SK-N-SH treated with all-trans-retinoic acid at 6 μM for 48 hours (cell line): ENCODE measurements around the gene TMEM87B.

Source experiments
- ATAC-seq: fragments of 200-7000 bp; cut with Tn5 transposase; 3 replicates; pipeline ENCODE4 v1.9.1; 2020; ENCODE audit warnings: mild to moderate bottlenecking, moderate library complexity
- BACH2 ChIP-seq: fragments of 250-450 bp; sonication (Bioruptor Pico); IDR thresholded peaks from 2 replicates; pipeline ENCODE4 v1.9.0; 2021; ENCODE audit warnings: mild to moderate bottlenecking, borderline replicate concordance
- CREB5 ChIP-seq: fragments of 250-450 bp; sonication (Bioruptor Pico); IDR thresholded peaks from 2 replicates; pipeline ENCODE4 v1.5.1; 2020; ENCODE audit warnings: low read depth, mild to moderate bottlenecking, moderate library complexity
- CSDC2 ChIP-seq: fragments of 250-450 bp; sonication (Bioruptor Pico); IDR thresholded peaks from 2 replicates; pipeline ENCODE4 v1.5.0; 2020; ENCODE audit warnings: mild to moderate bottlenecking, moderate library complexity
- CSRNP3 ChIP-seq: fragments of 250-450 bp; sonication (Bioruptor Pico); IDR thresholded peaks from 2 replicates; pipeline ENCODE4 v1.5.1; 2021; ENCODE audit warnings: mild to moderate bottlenecking, moderate library complexity
- ESRRG ChIP-seq: fragments of 250-450 bp; sonication (Bioruptor Pico); IDR thresholded peaks from 2 replicates; pipeline ENCODE4 v1.6.1; 2021; ENCODE audit warnings: mild to moderate bottlenecking
- GLIS3 ChIP-seq: fragments of 250-450 bp; sonication (Bioruptor Pico); IDR thresholded peaks from 2 replicates; pipeline ENCODE4 v1.5.0; 2020; ENCODE audit warnings: mild to moderate bottlenecking, moderate library complexity
- ISL1 ChIP-seq: fragments of 250-450 bp; sonication (Bioruptor Pico); IDR thresholded peaks from 2 replicates; pipeline ENCODE4 v2.1.2; 2022; ENCODE audit warnings: mild to moderate bottlenecking, moderate library complexity
- OSR1 ChIP-seq: fragments of 250-450 bp; sonication (Bioruptor Pico); IDR thresholded peaks from 2 replicates; pipeline ENCODE4 v1.8.0; 2022; ENCODE audit warnings: moderate library complexity, mild to moderate bottlenecking, inconsistent platforms
- POU6F1 ChIP-seq: fragments of 250-450 bp; sonication (Bioruptor Pico); IDR thresholded peaks from 2 replicates; pipeline ENCODE4 v1.8.0; 2021; ENCODE audit warnings: low read depth, mild to moderate bottlenecking, moderate library complexity, borderline replicate concordance
- RARB ChIP-seq: fragments of 250-450 bp; sonication (Bioruptor Pico); IDR thresholded peaks from 2 replicates; pipeline ENCODE4 v1.8.0; 2021; ENCODE audit warnings: mild to moderate bottlenecking, moderate library complexity
- SNAI2 ChIP-seq: fragments of 250-450 bp; sonication (Bioruptor Pico); IDR thresholded peaks from 2 replicates; pipeline ENCODE4 v1.5.0; 2020; ENCODE audit warnings: mild to moderate bottlenecking, moderate library complexity
- TCF4 ChIP-seq: fragments of 250-450 bp; sonication (Bioruptor Pico); IDR thresholded peaks from 2 replicates; pipeline ENCODE4 v1.8.0; 2021; ENCODE audit warnings: mild to moderate bottlenecking, moderate library complexity, borderline replicate concordance
- TOX ChIP-seq: fragments of 250-450 bp; sonication (Bioruptor Pico); IDR thresholded peaks from 2 replicates; pipeline ENCODE4 v1.8.0; 2021; ENCODE audit warnings: mild to moderate bottlenecking, moderate library complexity, borderline replicate concordance
- TSHZ2 ChIP-seq: fragments of 250-450 bp; sonication (Bioruptor Pico); IDR thresholded peaks from 2 replicates; pipeline ENCODE4 v1.5.0; 2020; ENCODE audit warnings: mild to moderate bottlenecking, moderate library complexity
- ZFP3 ChIP-seq: fragments of 250-450 bp; sonication (Bioruptor Pico); IDR thresholded peaks from 2 replicates; pipeline ENCODE4 v1.5.0; 2020; ENCODE audit warnings: mild to moderate bottlenecking, moderate library complexity
- ZFP30 ChIP-seq: fragments of 450-650 bp; formaldehyde crosslinking; IDR thresholded peaks from 2 replicates; pipeline ENCODE4 v1.5.0; 2022; ENCODE audit warnings: mild to moderate bottlenecking, moderate library complexity
- ZNF565 ChIP-seq: fragments of 450-650 bp; formaldehyde crosslinking; conservative IDR thresholded peaks from 2 replicates; pipeline ENCODE4 v1.5.0; 2020; ENCODE audit warnings: low read depth, mild to moderate bottlenecking, moderate library complexity
- ZNF8 ChIP-seq: fragments of 450-650 bp; formaldehyde crosslinking; IDR thresholded peaks from 2 replicates; pipeline ENCODE4 v1.5.0; 2020; ENCODE audit warnings: mild to moderate bottlenecking, moderate library complexity
- TF ChIP-seq, protein P1 (sequence below): fragments of 250-450 bp; sonication (Bioruptor Pico); IDR thresholded peaks from 2 replicates; pipeline ENCODE4 v1.8.0; 2020; ENCODE audit warnings: mild to moderate bottlenecking, moderate library complexity, borderline replicate concordance

Gene TMEM87B

GRCh38 chr2:112161431-112162145 is 106.5 kb downstream of the TMEM87B start:
- TF ChIP-seq ZNF8 (CRISPR knock-in tag) (no peak), RARB (CRISPR knock-in tag) (no peak), BACH2 (CRISPR knock-in tag) (no peak), GLIS3 (CRISPR knock-in tag) (no peak), TSHZ2 (CRISPR knock-in tag) (no peak), ISL1 (CRISPR knock-in tag) (no peak), TOX (CRISPR knock-in tag) (no peak), ZFP30 (CRISPR knock-in tag) (no peak), CSRNP3 (no peak), ZNF565 (CRISPR knock-in tag) (no peak), ESRRG (CRISPR knock-in tag) (no peak), POU6F1 (CRISPR knock-in tag) (no peak), TCF4 (CRISPR knock-in tag) (no peak), ZFP3 (no peak), CSDC2 (CRISPR knock-in tag) (no peak), OSR1 (CRISPR knock-in tag) (no peak), CREB5 (CRISPR knock-in tag) (no peak)
- TF ChIP-seq, protein P1, sequence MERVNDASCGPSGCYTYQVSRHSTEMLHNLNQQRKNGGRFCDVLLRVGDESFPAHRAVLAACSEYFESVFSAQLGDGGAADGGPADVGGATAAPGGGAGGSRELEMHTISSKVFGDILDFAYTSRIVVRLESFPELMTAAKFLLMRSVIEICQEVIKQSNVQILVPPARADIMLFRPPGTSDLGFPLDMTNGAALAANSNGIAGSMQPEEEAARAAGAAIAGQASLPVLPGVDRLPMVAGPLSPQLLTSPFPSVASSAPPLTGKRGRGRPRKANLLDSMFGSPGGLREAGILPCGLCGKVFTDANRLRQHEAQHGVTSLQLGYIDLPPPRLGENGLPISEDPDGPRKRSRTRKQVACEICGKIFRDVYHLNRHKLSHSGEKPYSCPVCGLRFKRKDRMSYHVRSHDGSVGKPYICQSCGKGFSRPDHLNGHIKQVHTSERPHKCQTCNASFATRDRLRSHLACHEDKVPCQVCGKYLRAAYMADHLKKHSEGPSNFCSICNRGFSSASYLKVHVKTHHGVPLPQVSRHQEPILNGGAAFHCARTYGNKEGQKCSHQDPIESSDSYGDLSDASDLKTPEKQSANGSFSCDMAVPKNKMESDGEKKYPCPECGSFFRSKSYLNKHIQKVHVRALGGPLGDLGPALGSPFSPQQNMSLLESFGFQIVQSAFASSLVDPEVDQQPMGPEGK (CRISPR knock-in tag), result no peak
- ATAC-seq, result no peak

GRCh38 chr2:112162341-112162740 is 107.3 kb downstream of the TMEM87B start:
- no peak for ATAC-seq
- TF ChIP-seq CSDC2 (CRISPR knock-in tag), result no peak
- no peak for TF ChIP-seq SNAI2
- TF ChIP-seq OSR1 (CRISPR knock-in tag), result no peak
- no peak for TF ChIP-seq TOX (CRISPR knock-in tag)
- TF ChIP-seq POU6F1 (CRISPR knock-in tag), result no peak
